OCI-M1 (cell line): ENCODE results near the gene PACSIN2.
A peak's percentile ranks its signal among the peaks of the same experiment; 100 is the strongest.
"Not testable (repeated sequence)": the region's sequence is repeated elsewhere in the genome, so short reads cannot be mapped to it uniquely, and the experiment has no call there.

Experiments used
- DNase-seq: peaks from one replicate; lab custom pipeline; 2025; lab: John Stamatoyannopoulos, UW

Gene PACSIN2

GRCh38 chr22:43011079-43011478 is 3.9 kb downstream of the PACSIN2 start:
- DNase-seq = no peak

- DNase-seq = no peak
Observed at GRCh38 chr22:43009444-43009843, 5.5 kb downstream of the PACSIN2 start.

GRCh38 chr22:43008921-43009320 is 6.0 kb downstream of the PACSIN2 start:
- DNase-seq = no peak

GRCh38 chr22:43008509-43008908 is 6.4 kb downstream of the PACSIN2 start:
- no peak for DNase-seq

GRCh38 chr22:43007519-43008102 is 7.3 kb downstream of the PACSIN2 start:
- peak; percentile 93 for DNase-seq

GRCh38 chr22:43006753-43007152 is 8.2 kb downstream of the PACSIN2 start:
- DNase-seq = no peak

- DNase-seq = no peak
Observed at GRCh38 chr22:43006016-43006505, 8.9 kb downstream of the PACSIN2 start.

- DNase-seq = no peak
Observed at GRCh38 chr22:43005106-43005505, 9.8 kb downstream of the PACSIN2 start.

- peak; percentile 66 for DNase-seq
Observed at GRCh38 chr22:43004362-43005035, 10.4 kb downstream of the PACSIN2 start.

GRCh38 chr22:43002202-43002586 is 12.8 kb downstream of the PACSIN2 start:
- peak; percentile 47 for DNase-seq

- peak; percentile 12 for DNase-seq
Observed at GRCh38 chr22:43001271-43002201, 13.4 kb downstream of the PACSIN2 start.

GRCh38 chr22:43000441-43001175 is 14.3 kb downstream of the PACSIN2 start:
- DNase-seq = no peak

- no peak for DNase-seq
Observed at GRCh38 chr22:42997582-42998090, 17.3 kb downstream of the PACSIN2 start.

GRCh38 chr22:42996646-42997365 is 18.1 kb downstream of the PACSIN2 start:
- DNase-seq = no peak

GRCh38 chr22:42995654-42996053 is 19.3 kb downstream of the PACSIN2 start:
- not testable (repeated sequence) for DNase-seq

GRCh38 chr22:42994917-42995562 is 19.9 kb downstream of the PACSIN2 start:
- DNase-seq = peak; percentile 17

GRCh38 chr22:42994276-42994916 is 20.6 kb downstream of the PACSIN2 start:
- DNase-seq = no peak

GRCh38 chr22:42993651-42994275 is 21.2 kb downstream of the PACSIN2 start:
- no peak for DNase-seq

- DNase-seq = no peak
Observed at GRCh38 chr22:42992886-42993479, 22.0 kb downstream of the PACSIN2 start.
